BE2C (cell line): Measurements from ENCODE around the gene KRT27.
"Not testable (repeated sequence)": the region's sequence is repeated elsewhere in the genome, so short reads cannot be mapped to it uniquely, and the experiment has no call there.

Experiments used
- DNase-seq: peaks from one replicate; pipeline ENCODE4 v3.0.0-alpha.2; 2020
- H3K27me3 ChIP-seq: fragments of 250-450 bp; sonication (Bioruptor Pico); 2 replicates; pipeline ENCODE4 v1.5.1; 2020; ENCODE audit warnings: mild to moderate bottlenecking
- H3K36me3 ChIP-seq: fragments of 250-450 bp; sonication (Bioruptor Pico); 2 replicates; pipeline ENCODE4 v1.5.1; 2020; ENCODE audit warnings: mild to moderate bottlenecking
- H3K4me1 ChIP-seq: fragments of 250-450 bp; sonication (Bioruptor Pico); 2 replicates; pipeline ENCODE4 v1.5.1; 2020
- H3K4me3 ChIP-seq: 2 replicates; pipeline ENCODE4 v1.5.1; 2011; ENCODE audit warnings: low read depth, low read length
- H3K9me3 ChIP-seq: fragments of 250-450 bp; sonication (Bioruptor Pico); 2 replicates; pipeline ENCODE4 v1.5.1; 2020
- CTCF ChIP-seq: IDR thresholded peaks from 2 replicates; pipeline ENCODE4 v1.5.1; 2012; ENCODE audit warnings: mild to moderate bottlenecking, low read depth, low read length

KRT27 gene

GRCh38 chr17:40755231-40755630 lies 27.1 kb downstream of the KRT27 start, which contains the start of gene KRT25:
KRT25 (minus strand) TSS chr17:40755331; CDS start chr17:40755271, 60 bp downstream.
- Histone ChIP-seq H3K36me3 (no peaks in the 10 kb centered on the region), H3K27me3 (peaks cover 30% of the 10 kb centered on the region), H3K4me3 (no peak within 1 kb of the TSS), H3K9me3 (no peaks in the 10 kb centered on the region), H3K4me1 (no peaks in the 10 kb centered on the region)
- TF ChIP-seq CTCF = no peak
- no peak for DNase-seq

- no peak for DNase-seq
- no peaks in the 10 kb centered on the region for H3K4me1 ChIP-seq
- H3K27me3 ChIP-seq = peaks cover 41% of the 10 kb centered on the region
- H3K36me3 ChIP-seq = no peaks in the 10 kb centered on the region
- H3K9me3 ChIP-seq = no peaks in the 10 kb centered on the region
- no peak overlapping the region for H3K4me3 ChIP-seq
- TF ChIP-seq CTCF = no peak
These were observed 28.5 kb downstream of the KRT27 start for GRCh38 chr17:40753804-40754203.

GRCh38 chr17:40751065-40751464 lies 31.3 kb downstream of the KRT27 start:
- Histone ChIP-seq H3K4me1 (no peaks in the 10 kb centered on the region), H3K36me3 (no peaks in the 10 kb centered on the region), H3K27me3 (peaks cover 41% of the 10 kb centered on the region), H3K9me3 (no peaks in the 10 kb centered on the region), H3K4me3 (no peak overlapping the region)
- DNase-seq = no peak
- TF ChIP-seq CTCF = no peak

- no peak for TF ChIP-seq CTCF
These were observed 32.0 kb downstream of the KRT27 start for GRCh38 chr17:40750391-40750790.

GRCh38 chr17:40748666-40749065 lies 33.7 kb downstream of the KRT27 start:
- peaks cover 30% of the 10 kb centered on the region for H3K27me3 ChIP-seq
- H3K9me3 ChIP-seq, H3K4me3 ChIP-seq, H3K4me1 ChIP-seq, H3K36me3 ChIP-seq, DNase-seq: not testable (repeated sequence)

More at GRCh38 chr17:40750391-40750790, 32.0 kb downstream of the KRT27 start:
- H3K4me1 ChIP-seq = no peaks in the 10 kb centered on the region
- no peaks in the 10 kb centered on the region for H3K9me3 ChIP-seq
- no peak for DNase-seq
- H3K36me3 ChIP-seq = no peaks in the 10 kb centered on the region
- H3K4me3 ChIP-seq = no peak overlapping the region
- H3K27me3 ChIP-seq = peaks cover 35% of the 10 kb centered on the region

- Histone ChIP-seq H3K4me3 (no peak overlapping the region), H3K27me3 (peaks cover 56% of the 10 kb centered on the region), H3K9me3 (no peaks in the 10 kb centered on the region), H3K36me3 (no peaks in the 10 kb centered on the region), H3K4me1 (no peaks in the 10 kb centered on the region)
- TF ChIP-seq CTCF = no peak
- no peak for DNase-seq
These were observed 43.8 kb downstream of the KRT27 start for GRCh38 chr17:40738553-40738952.

GRCh38 chr17:40735016-40735415 lies 47.3 kb downstream of the KRT27 start:
- H3K4me3 ChIP-seq = no peak overlapping the region
- no peak for TF ChIP-seq CTCF
- no peak for DNase-seq
- H3K9me3 ChIP-seq = no peaks in the 10 kb centered on the region
- H3K4me1 ChIP-seq = no peaks in the 10 kb centered on the region
- peaks cover 59% of the 10 kb centered on the region for H3K27me3 ChIP-seq
- no peaks in the 10 kb centered on the region for H3K36me3 ChIP-seq
